GM23338 (cell line): Measurements from ENCODE around the gene GOLGA6B. TPM values are rescaled to one million over a fixed set of nuclear protein-coding genes. Genes with fewer than 3 reads are reported as not detected.
"Not testable (repeated sequence)": the region's sequence is repeated elsewhere in the genome, so short reads cannot be mapped to it uniquely, and the experiment has no call there.

Source experiments
- ATAC-seq: fragments of 200-7000 bp; cut with Tn5 transposase; 3 replicates; pipeline ENCODE4 v1.9.1; 2020
- DNase-seq: peaks from one replicate; pipeline ENCODE4 v3.0.0-alpha.2; 2015; ENCODE audit warnings: low spot score
- H2AFZ ChIP-seq: fragments of 200-600 bp; sonication (generic); 2 replicates; pipeline ENCODE4 v1.8.0; 2016; ENCODE audit warnings: antibody characterized with exemption, mild to moderate bottlenecking, moderate library complexity
- H3F3A ChIP-seq: fragments of 200-600 bp; sonication (generic); replicated peaks from 2 replicates; pipeline ENCODE4 v1.8.0; 2017; ENCODE audit warnings: antibody characterized with exemption, mixed run types, low read depth
- H3K27ac ChIP-seq: fragments of 200-600 bp; sonication (generic); 2 replicates; pipeline ENCODE4 v1.6.1; 2016; ENCODE audit warnings: low read depth
- H3K27me3 ChIP-seq: fragments of 200-600 bp; sonication (generic); 2 replicates; pipeline ENCODE4 v1.8.0; 2016; ENCODE audit warnings: mild to moderate bottlenecking, mixed run types, moderate library complexity; ENCODE audit not compliant: insufficient read depth
- H3K36me3 ChIP-seq: fragments of 200-600 bp; sonication (generic); 2 replicates; pipeline ENCODE4 v1.8.0; 2016; ENCODE audit warnings: mild to moderate bottlenecking; ENCODE audit not compliant: insufficient read depth
- H3K4me1 ChIP-seq: fragments of 200-600 bp; sonication (generic); 2 replicates; pipeline ENCODE4 v1.8.0; 2016; ENCODE audit warnings: mild to moderate bottlenecking, moderate library complexity; ENCODE audit not compliant: insufficient read depth
- H3K4me2 ChIP-seq: fragments of 200-600 bp; sonication (generic); 2 replicates; pipeline ENCODE4 v1.7.1; 2017; ENCODE audit warnings: mixed run types
- H3K4me3 ChIP-seq: fragments of 200-600 bp; sonication (generic); 2 replicates; pipeline ENCODE4 v1.6.1; 2016; ENCODE audit warnings: mixed run types
- H3K79me2 ChIP-seq: fragments of 200-600 bp; sonication (generic); replicated peaks from 2 replicates; pipeline ENCODE4 v1.8.0; 2017; ENCODE audit warnings: mild to moderate bottlenecking; ENCODE audit not compliant: insufficient read depth
- H3K9me2 ChIP-seq: fragments of 200-600 bp; sonication (generic); 2 replicates; pipeline ENCODE4 v1.8.0; 2017; ENCODE audit not compliant: insufficient read depth
- H4K20me1 ChIP-seq: fragments of 200-600 bp; sonication (generic); replicated peaks from 2 replicates; pipeline ENCODE4 v1.8.0; 2017; ENCODE audit warnings: mild to moderate bottlenecking; ENCODE audit not compliant: insufficient read depth
- H3K27ac Mint-ChIP-seq: 2 replicates; pipeline ENCODE4 v1.8.0; 2020; ENCODE audit warnings: inconsistent platforms, mild to moderate bottlenecking, moderate library complexity, mixed read lengths
- H3K27me3 Mint-ChIP-seq: 3 replicates; pipeline ENCODE4 v1.8.0; 2022; ENCODE audit warnings: low read depth, mild to moderate bottlenecking, moderate library complexity, mixed read lengths, inconsistent platforms; ENCODE audit not compliant: insufficient read depth, poor library complexity
- H3K36me3 Mint-ChIP-seq: 3 replicates; pipeline ENCODE4 v1.8.0; 2021; ENCODE audit warnings: low read depth, mild to moderate bottlenecking, inconsistent platforms, moderate library complexity, mixed read lengths
- H3K4me1 Mint-ChIP-seq: 3 replicates; pipeline ENCODE4 v1.8.0; 2020; ENCODE audit warnings: mild to moderate bottlenecking, inconsistent platforms, mixed read lengths
- H3K4me3 Mint-ChIP-seq: 3 replicates; pipeline ENCODE4 v1.8.0; 2021; ENCODE audit warnings: moderate library complexity, mild to moderate bottlenecking, inconsistent platforms, mixed read lengths
- H3K9me3 Mint-ChIP-seq: 3 replicates; pipeline ENCODE4 v1.8.0; 2020; ENCODE audit warnings: moderate library complexity, mild to moderate bottlenecking, inconsistent platforms, mixed read lengths
- EZH2 ChIP-seq: fragments of 200-600 bp; sonication (generic); IDR thresholded peaks from one replicate; pipeline ENCODE4 v1.8.0; 2017; ENCODE audit warnings: antibody characterized with exemption, mild to moderate bottlenecking, low read depth; ENCODE audit not compliant: unreplicated experiment
- EZH2phosphoT487 ChIP-seq: fragments of 200-600 bp; sonication (generic); IDR thresholded peaks from one replicate; pipeline ENCODE4 v1.8.1; 2018; ENCODE audit warnings: antibody characterized with exemption; ENCODE audit not compliant: unreplicated experiment
- JUNB ChIP-seq: IDR thresholded peaks from one replicate; pipeline ENCODE4 v1.6.1; 2016; ENCODE audit warnings: antibody characterized with exemption; ENCODE audit not compliant: unreplicated experiment
- POLR2AphosphoS5 ChIP-seq: IDR thresholded peaks from 2 replicates; pipeline ENCODE4 v1.6.1; 2016; ENCODE audit warnings: antibody characterized with exemption, low read depth
- STAT1 ChIP-seq: IDR thresholded peaks from one replicate; pipeline ENCODE4 v1.6.1; 2016; ENCODE audit warnings: antibody characterized with exemption; ENCODE audit not compliant: unreplicated experiment
- ZNF114 ChIP-seq: fragments of 250-450 bp; sonication (Bioruptor Pico); IDR thresholded peaks from 2 replicates; pipeline ENCODE4 v1.5.0; 2020; ENCODE audit warnings: mild to moderate bottlenecking, moderate library complexity
- ZNF331 ChIP-seq: fragments of 250-450 bp; sonication (Bioruptor Pico); IDR thresholded peaks from 2 replicates; pipeline ENCODE4 v1.5.0; 2020; ENCODE audit warnings: low read depth, mild to moderate bottlenecking, moderate library complexity
- ZNF462 ChIP-seq: fragments of 250-450 bp; sonication (Bioruptor Pico); IDR thresholded peaks from 2 replicates; pipeline ENCODE4 v1.5.0; 2020; ENCODE audit warnings: mild to moderate bottlenecking, moderate library complexity
- long read RNA-seq: library from polyadenylated mRNA; unstranded; transcript quantifications from one replicate; pipeline ENCODE4 v2.0.0, GENCODE V29; 2020; ENCODE audit not compliant: unreplicated experiment
- polyA plus RNA-seq: library from polyadenylated mRNA; unstranded; fragments of >200 nt; fragmentation: Nextera tagmentation; extraction: Ambion mirVana; gene quantifications from 2 replicates; pipeline ENCODE4 v1.2.1, GENCODE V29; 2016
- total RNA-seq: library from RNA; depleted of rRNA; stranded (reverse); fragments of >200 nt; shearing (Covaris generic); gene quantifications from 2 replicates; pipeline ENCODE4 v1.2.3, GENCODE V29; 2014; rRNA removed
- TF ChIP-seq, protein P1 (sequence below): IDR thresholded peaks from 2 replicates; pipeline ENCODE4 v1.6.1; 2016; ENCODE audit warnings: antibody characterized with exemption
- TF ChIP-seq, protein P2 (sequence below): IDR thresholded peaks from one replicate; pipeline ENCODE4 v1.6.1; 2018; ENCODE audit warnings: antibody characterized with exemption; ENCODE audit not compliant: unreplicated experiment

GOLGA6B gene
- total RNA-seq (not detected in 2 replicates), polyA plus RNA-seq (0.65 TPM in 1 of 2 replicates, not detected in the other)
- long read RNA-seq: 0 reads

DNA sequence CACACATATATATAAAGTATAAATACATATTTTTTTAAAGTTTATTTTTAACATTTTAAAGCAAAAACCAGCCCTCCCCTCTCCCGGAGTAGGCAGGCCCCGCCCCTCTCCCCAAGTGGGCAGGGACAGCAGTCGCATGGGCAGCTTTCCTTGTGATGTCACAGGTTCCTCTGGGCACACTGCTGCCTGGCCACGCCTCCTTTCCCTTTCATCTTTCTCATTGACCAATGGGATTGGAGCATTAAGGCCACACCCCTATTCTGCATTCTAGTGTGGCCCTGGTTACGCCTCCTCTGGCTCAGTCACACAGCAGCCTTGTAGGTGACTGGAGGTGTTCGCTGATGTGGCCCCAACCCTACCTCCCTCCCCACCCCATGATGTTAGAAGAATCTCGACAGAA lies at the start of gene GOLGA6B:
GOLGA6B (plus strand) TSS at position 301 of the 400 bp plus-strand sequence; CDS start at position 342, 41 bp downstream.
- H3K9me3 Mint-ChIP-seq, H3K4me3 Mint-ChIP-seq, ATAC-seq, H2AFZ ChIP-seq, H3K27me3 ChIP-seq, H3K4me2 ChIP-seq, H3K36me3 ChIP-seq, DNase-seq, H3K4me3 ChIP-seq, H3K36me3 Mint-ChIP-seq, H4K20me1 ChIP-seq, H3K27me3 Mint-ChIP-seq, H3F3A ChIP-seq, H3K4me1 Mint-ChIP-seq, H3K27ac Mint-ChIP-seq, H3K4me1 ChIP-seq, H3K79me2 ChIP-seq, H3K9me2 ChIP-seq, H3K27ac ChIP-seq: not testable (repeated sequence)

GRCh38 chr15:72604794-72605193 lies 49.7 kb upstream of the GOLGA6B start:
- Mint-ChIP-seq H3K36me3 (no peaks in the 10 kb centered on the region), H3K27me3 (peaks cover 15% of the 10 kb centered on the region), H3K27ac (peak overlapping the region; percentile 16; the same call in 1 of the 2 replicates), H3K4me1 (peaks cover 24% of the 10 kb centered on the region), H3K9me3 (no peaks in the 10 kb centered on the region), H3K4me3 (no peak overlapping the region)
- no peaks in the 10 kb centered on the region for H3K4me1 ChIP-seq
- H2AFZ ChIP-seq: 0 out of 2 replicates have a peak overlapping the region, but pooled peaks have one; percentile 59
- H3K27me3 ChIP-seq: no peaks in the 10 kb centered on the region
- peak; percentile 83 for DNase-seq
- no peaks in the 10 kb centered on the region for H3K9me2 ChIP-seq
- no peaks in the 10 kb centered on the region for H3K79me2 ChIP-seq
- H3K4me3 ChIP-seq: no peak overlapping the region
- peak; percentile 90 for ATAC-seq
- no peaks in the 10 kb centered on the region for H4K20me1 ChIP-seq
- H3K36me3 ChIP-seq: no peaks in the 10 kb centered on the region
- H3K4me2 ChIP-seq: peak overlapping the region; percentile 38; the same call in 1 of the 2 replicates
- H3K27ac ChIP-seq: no peak overlapping the region
- no peaks in the 10 kb centered on the region for H3F3A ChIP-seq
- no peak for TF ChIP-seq ZNF114 (CRISPR knock-in tag)
- TF ChIP-seq ZNF462: no peak
- TF ChIP-seq, protein P1, sequence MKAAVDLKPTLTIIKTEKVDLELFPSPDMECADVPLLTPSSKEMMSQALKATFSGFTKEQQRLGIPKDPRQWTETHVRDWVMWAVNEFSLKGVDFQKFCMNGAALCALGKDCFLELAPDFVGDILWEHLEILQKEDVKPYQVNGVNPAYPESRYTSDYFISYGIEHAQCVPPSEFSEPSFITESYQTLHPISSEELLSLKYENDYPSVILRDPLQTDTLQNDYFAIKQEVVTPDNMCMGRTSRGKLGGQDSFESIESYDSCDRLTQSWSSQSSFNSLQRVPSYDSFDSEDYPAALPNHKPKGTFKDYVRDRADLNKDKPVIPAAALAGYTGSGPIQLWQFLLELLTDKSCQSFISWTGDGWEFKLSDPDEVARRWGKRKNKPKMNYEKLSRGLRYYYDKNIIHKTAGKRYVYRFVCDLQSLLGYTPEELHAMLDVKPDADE: no peak
- no peak for TF ChIP-seq STAT1
- TF ChIP-seq EZH2phosphoT487: no peak
- TF ChIP-seq EZH2: no peak
- no peak for TF ChIP-seq JUNB
- TF ChIP-seq ZNF331 (CRISPR knock-in tag): no peak
- TF ChIP-seq, protein P2, sequence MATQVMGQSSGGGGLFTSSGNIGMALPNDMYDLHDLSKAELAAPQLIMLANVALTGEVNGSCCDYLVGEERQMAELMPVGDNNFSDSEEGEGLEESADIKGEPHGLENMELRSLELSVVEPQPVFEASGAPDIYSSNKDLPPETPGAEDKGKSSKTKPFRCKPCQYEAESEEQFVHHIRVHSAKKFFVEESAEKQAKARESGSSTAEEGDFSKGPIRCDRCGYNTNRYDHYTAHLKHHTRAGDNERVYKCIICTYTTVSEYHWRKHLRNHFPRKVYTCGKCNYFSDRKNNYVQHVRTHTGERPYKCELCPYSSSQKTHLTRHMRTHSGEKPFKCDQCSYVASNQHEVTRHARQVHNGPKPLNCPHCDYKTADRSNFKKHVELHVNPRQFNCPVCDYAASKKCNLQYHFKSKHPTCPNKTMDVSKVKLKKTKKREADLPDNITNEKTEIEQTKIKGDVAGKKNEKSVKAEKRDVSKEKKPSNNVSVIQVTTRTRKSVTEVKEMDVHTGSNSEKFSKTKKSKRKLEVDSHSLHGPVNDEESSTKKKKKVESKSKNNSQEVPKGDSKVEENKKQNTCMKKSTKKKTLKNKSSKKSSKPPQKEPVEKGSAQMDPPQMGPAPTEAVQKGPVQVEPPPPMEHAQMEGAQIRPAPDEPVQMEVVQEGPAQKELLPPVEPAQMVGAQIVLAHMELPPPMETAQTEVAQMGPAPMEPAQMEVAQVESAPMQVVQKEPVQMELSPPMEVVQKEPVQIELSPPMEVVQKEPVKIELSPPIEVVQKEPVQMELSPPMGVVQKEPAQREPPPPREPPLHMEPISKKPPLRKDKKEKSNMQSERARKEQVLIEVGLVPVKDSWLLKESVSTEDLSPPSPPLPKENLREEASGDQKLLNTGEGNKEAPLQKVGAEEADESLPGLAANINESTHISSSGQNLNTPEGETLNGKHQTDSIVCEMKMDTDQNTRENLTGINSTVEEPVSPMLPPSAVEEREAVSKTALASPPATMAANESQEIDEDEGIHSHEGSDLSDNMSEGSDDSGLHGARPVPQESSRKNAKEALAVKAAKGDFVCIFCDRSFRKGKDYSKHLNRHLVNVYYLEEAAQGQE: no peak
- no peak for TF ChIP-seq POLR2AphosphoS5
